ENCODE data around the gene WNT1. TPM values are rescaled to one million over a fixed set of nuclear protein-coding genes. Genes with fewer than 3 reads are reported as not detected.

Gene WNT1
- total and polyA plus RNA-seq, 9 of the 15 experiments (the other 6 are each of a cell fraction or from before 2014, with no cell fraction given), result not detected

DNA sequence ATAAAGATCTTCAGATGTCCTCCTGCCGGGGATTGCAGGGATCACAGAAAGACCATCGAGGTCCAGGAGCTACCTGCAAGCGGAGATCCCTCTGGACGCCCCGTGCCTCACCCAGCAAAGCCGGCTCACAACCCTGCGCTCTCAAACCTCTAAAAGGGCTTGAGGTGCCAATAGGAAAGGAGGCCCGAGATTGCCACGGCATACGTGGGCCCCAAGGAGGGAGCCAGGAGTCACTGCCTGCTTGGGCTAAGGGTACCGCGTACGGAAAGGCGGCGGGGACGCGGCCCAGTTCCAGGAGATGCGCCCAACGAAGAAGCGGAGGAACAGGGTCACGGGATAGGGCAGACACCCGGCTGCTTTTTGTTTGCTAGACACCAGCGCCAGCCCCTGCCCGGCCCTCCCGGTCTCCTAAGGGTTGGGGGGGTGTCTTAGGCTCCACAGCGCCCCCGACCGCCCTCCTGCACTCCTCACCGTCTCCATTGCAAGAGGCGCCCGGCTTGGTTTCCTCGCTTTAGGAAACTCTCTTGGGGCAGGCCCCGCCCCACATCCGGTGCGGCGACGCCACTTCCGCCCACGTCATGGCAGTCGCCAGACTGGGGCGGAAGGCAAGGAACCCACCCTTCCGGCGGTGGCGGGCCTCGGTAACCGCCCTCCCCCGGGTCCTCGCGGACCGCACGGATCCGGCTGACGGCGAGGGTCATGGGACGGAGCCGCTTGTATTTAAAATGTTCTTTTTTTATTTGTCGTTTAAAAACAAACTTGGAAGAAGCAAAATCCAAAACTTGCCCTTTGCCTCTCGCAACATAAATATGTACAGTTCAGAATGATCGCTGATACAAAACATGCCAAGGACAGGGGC lies 40.4 kb downstream of the WNT1 start, which contains the start of gene PRKAG1 (continued):
- TF ChIP-seq ZNF696 (CRISPR knock-in tag; conservative IDR thresholded peaks at IDR 0.05) (no peak), ZNF133 (CRISPR knock-in tag; IDR thresholded peaks at IDR 0.05) (no peak), SMAD3 (CRISPR knock-in tag; conservative IDR thresholded peaks at IDR 0.05) (no peak), GABPB1 (CRISPR knock-in tag; IDR thresholded peaks at IDR 0.05) (peak; percentile 96), KAT2B (IDR thresholded peaks at IDR 0.05; ENCODE audit: low read depth, low read length) (no peak), IRF2 (CRISPR knock-in tag; IDR thresholded peaks at IDR 0.05) (no peak), ZNF263 (CRISPR knock-in tag; IDR thresholded peaks at IDR 0.05; ENCODE audit: borderline replicate concordance) (no peak; the same call in 1 of the 2 replicates), ZNF197 (CRISPR knock-in tag; IDR thresholded peaks at IDR 0.05; ENCODE audit: low read depth) (no peak), XRCC5 (IDR thresholded peaks at IDR 0.05; ENCODE audit: low read depth, low read length) (peak; percentile 27; the same call in 1 of the 2 replicates), RB1 (IDR thresholded peaks at IDR 0.05; ENCODE audit: low read depth) (peak; percentile 75), GABPB2 (CRISPR knock-in tag; conservative IDR thresholded peaks at IDR 0.05) (no peak)
- TF ChIP-seq, protein P1, sequence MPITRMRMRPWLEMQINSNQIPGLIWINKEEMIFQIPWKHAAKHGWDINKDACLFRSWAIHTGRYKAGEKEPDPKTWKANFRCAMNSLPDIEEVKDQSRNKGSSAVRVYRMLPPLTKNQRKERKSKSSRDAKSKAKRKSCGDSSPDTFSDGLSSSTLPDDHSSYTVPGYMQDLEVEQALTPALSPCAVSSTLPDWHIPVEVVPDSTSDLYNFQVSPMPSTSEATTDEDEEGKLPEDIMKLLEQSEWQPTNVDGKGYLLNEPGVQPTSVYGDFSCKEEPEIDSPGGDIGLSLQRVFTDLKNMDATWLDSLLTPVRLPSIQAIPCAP (CRISPR knock-in tag; IDR thresholded peaks at IDR 0.05; ENCODE audit: borderline replicate concordance), result no peak
- TF ChIP-seq, protein P2, sequence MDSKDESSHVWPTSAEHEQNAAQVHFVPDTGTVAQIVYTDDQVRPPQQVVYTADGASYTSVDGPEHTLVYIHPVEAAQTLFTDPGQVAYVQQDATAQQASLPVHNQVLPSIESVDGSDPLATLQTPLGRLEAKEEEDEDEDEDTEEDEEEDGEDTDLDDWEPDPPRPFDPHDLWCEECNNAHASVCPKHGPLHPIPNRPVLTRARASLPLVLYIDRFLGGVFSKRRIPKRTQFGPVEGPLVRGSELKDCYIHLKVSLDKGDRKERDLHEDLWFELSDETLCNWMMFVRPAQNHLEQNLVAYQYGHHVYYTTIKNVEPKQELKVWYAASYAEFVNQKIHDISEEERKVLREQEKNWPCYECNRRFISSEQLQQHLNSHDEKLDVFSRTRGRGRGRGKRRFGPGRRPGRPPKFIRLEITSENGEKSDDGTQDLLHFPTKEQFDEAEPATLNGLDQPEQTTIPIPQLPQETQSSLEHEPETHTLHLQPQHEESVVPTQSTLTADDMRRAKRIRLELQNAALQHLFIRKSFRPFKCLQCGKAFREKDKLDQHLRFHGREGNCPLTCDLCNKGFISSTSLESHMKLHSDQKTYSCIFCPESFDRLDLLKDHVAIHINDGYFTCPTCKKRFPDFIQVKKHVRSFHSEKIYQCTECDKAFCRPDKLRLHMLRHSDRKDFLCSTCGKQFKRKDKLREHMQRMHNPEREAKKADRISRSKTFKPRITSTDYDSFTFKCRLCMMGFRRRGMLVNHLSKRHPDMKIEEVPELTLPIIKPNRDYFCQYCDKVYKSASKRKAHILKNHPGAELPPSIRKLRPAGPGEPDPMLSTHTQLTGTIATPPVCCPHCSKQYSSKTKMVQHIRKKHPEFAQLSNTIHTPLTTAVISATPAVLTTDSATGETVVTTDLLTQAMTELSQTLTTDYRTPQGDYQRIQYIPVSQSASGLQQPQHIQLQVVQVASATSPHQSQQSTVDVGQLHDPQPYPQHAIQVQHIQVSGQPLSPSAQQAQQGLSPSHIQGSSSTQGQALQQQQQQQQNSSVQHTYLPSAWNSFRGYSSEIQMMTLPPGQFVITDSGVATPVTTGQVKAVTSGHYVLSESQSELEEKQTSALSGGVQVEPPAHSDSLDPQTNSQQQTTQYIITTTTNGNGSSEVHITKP (IDR thresholded peaks at IDR 0.05; ENCODE audit: partially characterized antibody), result peak; percentile 18

Data from K562 (cell line).